Nephron progenitor cell (in vitro differentiated cells): ENCODE measurements around the gene PROB1.

Experiments used
- DNase-seq: peaks from one replicate; pipeline ENCODE4 v3.0.0; 2021
- H3K27ac Mint-ChIP-seq: 2 replicates; pipeline ENCODE4 v1.8.0; 2021; ENCODE audit warnings: mild to moderate bottlenecking, moderate library complexity, mixed read lengths
- H3K27me3 Mint-ChIP-seq: 2 replicates; pipeline ENCODE4 v1.8.0; 2021; ENCODE audit warnings: mild to moderate bottlenecking, low read depth, mixed read lengths; ENCODE audit not compliant: poor library complexity
- H3K36me3 Mint-ChIP-seq: 2 replicates; pipeline ENCODE4 v1.8.0; 2021; ENCODE audit warnings: low read depth, mixed read lengths
- H3K4me1 Mint-ChIP-seq: 2 replicates; pipeline ENCODE4 v1.8.0; 2021; ENCODE audit warnings: mixed read lengths
- H3K4me3 Mint-ChIP-seq: 2 replicates; pipeline ENCODE4 v1.8.0; 2021; ENCODE audit warnings: mild to moderate bottlenecking, moderate library complexity, mixed read lengths
- H3K9me3 Mint-ChIP-seq: 2 replicates; pipeline ENCODE4 v1.8.0; 2021; ENCODE audit warnings: mild to moderate bottlenecking, moderate library complexity, mixed read lengths
- TF ChIP-seq, protein P1 (sequence below): fragments of 200-600 bp; sonication (generic); IDR thresholded peaks from 2 replicates; pipeline ENCODE4 v1.5.0; 2021; ENCODE audit warnings: antibody characterized with exemption

Gene PROB1

DNA sequence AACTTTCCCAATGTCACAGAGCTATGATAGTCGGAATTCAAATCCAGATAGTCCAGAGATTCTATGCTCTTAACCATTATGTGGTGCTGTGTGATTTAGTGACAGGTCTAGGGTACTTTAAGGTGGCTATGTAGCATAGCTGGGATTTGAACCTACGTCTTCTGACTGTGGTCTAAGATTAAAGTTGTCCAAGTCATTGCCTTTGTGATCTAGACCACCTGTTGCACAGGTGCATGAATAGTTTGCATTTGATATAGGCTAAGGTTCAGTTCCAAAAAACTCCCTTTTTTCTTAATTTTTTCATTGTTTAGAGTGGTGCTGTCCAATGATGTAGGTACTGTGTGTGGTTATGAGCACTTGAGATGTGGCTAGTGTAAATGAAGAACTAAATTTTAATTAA is 50.7 kb downstream of the PROB1 start:
- H3K27ac Mint-ChIP-seq, result no peak overlapping the region
- H3K27me3 Mint-ChIP-seq, result peaks cover 12% of the 10 kb centered on the region
- H3K4me1 Mint-ChIP-seq, result peaks cover 37% of the 10 kb centered on the region
- TF ChIP-seq, protein P1, sequence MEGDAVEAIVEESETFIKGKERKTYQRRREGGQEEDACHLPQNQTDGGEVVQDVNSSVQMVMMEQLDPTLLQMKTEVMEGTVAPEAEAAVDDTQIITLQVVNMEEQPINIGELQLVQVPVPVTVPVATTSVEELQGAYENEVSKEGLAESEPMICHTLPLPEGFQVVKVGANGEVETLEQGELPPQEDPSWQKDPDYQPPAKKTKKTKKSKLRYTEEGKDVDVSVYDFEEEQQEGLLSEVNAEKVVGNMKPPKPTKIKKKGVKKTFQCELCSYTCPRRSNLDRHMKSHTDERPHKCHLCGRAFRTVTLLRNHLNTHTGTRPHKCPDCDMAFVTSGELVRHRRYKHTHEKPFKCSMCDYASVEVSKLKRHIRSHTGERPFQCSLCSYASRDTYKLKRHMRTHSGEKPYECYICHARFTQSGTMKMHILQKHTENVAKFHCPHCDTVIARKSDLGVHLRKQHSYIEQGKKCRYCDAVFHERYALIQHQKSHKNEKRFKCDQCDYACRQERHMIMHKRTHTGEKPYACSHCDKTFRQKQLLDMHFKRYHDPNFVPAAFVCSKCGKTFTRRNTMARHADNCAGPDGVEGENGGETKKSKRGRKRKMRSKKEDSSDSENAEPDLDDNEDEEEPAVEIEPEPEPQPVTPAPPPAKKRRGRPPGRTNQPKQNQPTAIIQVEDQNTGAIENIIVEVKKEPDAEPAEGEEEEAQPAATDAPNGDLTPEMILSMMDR, result no peak
- no peak for DNase-seq
- H3K4me3 Mint-ChIP-seq, result peak overlapping the region; percentile 91
- H3K9me3 Mint-ChIP-seq, result peaks cover 24% of the 10 kb centered on the region
- H3K36me3 Mint-ChIP-seq, result peaks cover 57% of the 10 kb centered on the region

DNA sequence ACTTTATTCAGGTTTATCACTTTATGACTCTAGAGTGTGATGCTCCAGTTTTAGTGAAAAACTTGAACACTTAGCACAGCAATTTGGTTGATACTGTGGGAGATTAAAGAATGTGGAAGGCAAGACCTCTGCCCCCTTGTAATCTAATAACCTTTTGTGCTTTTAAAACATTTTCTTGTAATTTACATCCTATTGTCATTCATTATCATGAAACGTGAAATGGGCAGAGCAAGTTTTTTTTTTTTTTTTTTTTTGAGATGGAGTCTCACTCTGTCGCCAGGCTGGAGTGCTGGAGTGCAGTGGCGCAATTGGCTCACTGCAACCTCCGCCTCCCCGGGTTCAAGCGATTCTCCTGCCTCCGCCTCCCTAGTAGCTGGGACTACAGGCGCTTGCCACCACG is 51.4 kb downstream of the PROB1 start:
- peaks cover 50% of the 10 kb centered on the region for H3K36me3 Mint-ChIP-seq
- H3K9me3 Mint-ChIP-seq, result peaks cover 24% of the 10 kb centered on the region
- peaks cover 12% of the 10 kb centered on the region for H3K27me3 Mint-ChIP-seq
- no peak overlapping the region for H3K27ac Mint-ChIP-seq
- peak overlapping the region; percentile 91 for H3K4me3 Mint-ChIP-seq
- TF ChIP-seq, protein P1, result no peak
- no peak for DNase-seq
- peaks cover 33% of the 10 kb centered on the region for H3K4me1 Mint-ChIP-seq

DNA sequence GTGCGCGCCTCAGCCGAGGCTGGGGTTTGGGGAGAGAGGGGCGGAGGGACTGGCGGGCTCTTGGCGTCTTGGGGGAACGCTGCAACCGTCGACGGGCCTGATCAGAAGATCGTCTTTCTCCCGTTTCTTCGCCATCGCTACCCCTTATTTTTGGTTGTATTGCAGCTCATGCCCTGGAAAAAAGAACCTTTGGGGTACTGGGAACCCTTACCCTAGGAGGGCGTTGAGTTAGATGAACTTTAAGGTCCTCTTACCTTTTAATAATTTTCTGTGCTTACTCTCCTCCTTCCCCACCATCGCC is 52.5 kb downstream of the PROB1 start:
- H3K36me3 Mint-ChIP-seq, result peaks cover 44% of the 10 kb centered on the region
- no peak for DNase-seq
- H3K4me1 Mint-ChIP-seq, result peaks cover 33% of the 10 kb centered on the region
- H3K9me3 Mint-ChIP-seq, result peaks cover 24% of the 10 kb centered on the region
- peak overlapping the region; percentile 99 for H3K27ac Mint-ChIP-seq
- H3K4me3 Mint-ChIP-seq, result peak overlapping the region; percentile 91
- TF ChIP-seq, protein P1, result no peak
- peaks cover 12% of the 10 kb centered on the region for H3K27me3 Mint-ChIP-seq

DNA sequence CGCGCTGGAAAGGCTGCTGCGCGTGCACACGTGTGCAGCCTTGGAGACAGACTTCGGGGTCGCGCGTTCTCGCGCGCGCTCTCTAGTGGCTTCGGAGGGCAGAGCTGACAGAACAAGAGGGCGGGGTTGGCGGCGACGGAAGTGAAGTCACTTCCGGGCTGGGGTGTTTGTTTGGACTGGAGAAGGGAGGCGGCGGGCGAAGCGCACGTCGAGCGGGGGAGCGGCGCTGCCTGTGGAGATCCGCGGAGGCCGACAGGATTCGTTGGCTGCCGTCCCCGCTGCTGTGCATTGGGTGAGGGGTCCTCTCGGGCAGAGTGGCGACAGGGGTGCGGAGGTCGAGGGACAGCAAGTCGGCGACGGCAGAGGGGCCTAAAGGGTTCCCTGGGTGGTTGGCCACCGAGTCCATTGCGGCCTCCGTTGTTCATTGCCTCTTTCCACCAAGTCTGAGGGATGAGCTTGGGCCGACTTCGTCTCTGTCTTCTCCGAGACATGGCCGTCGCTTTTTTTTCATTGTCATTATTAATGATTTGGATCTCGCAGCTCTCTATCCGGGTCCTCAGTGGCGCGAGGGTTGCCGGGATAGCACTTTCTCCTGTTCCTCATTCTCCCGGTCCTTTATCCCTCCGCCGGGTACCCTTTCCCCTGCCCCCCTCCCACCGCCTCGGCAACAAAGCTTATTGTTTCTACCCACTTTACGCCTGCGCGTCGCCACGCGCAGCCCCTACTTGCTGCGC is 53.0 kb downstream of the PROB1 start, which contains the start of gene PAIP2:
Gene PAIP2, plus strand, starts transcription at position 166 of the 734 bp plus-strand sequence. CDS start 21,931 bp downstream, outside the sequence.
- TF ChIP-seq, protein P1, result peak; percentile 48

DNA sequence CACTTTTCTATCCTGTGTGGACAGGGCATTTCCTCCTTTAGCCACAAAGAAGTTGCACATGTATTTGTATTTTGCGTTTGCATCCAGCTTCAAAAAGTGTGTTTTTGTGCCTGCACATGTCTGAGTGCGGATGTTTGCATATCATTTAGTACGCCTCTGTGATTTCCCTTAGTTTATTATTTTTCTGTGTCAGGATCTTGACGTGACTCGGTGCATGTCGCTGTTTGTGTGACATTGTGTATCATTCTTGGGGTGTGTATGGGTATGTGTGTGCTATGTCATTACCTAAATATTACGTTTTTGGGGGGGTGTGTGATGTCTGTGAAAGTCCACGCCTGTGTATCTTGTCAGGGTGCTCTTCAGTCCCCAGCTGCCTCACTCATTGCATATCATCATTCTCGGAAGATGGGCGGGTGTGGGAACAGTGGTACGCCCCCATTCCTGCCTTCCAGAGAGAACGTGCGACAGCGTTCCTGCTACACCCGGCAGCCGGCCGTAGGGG is 53.7 kb downstream of the PROB1 start:
- peak overlapping the region; percentile 99 for H3K27ac Mint-ChIP-seq
- H3K4me3 Mint-ChIP-seq, result peak overlapping the region; percentile 91
- H3K9me3 Mint-ChIP-seq, result peaks cover 21% of the 10 kb centered on the region
- TF ChIP-seq, protein P1, result no peak
- peaks cover 33% of the 10 kb centered on the region for H3K4me1 Mint-ChIP-seq
- no peak for DNase-seq
- peaks cover 12% of the 10 kb centered on the region for H3K27me3 Mint-ChIP-seq
- H3K36me3 Mint-ChIP-seq, result peaks cover 33% of the 10 kb centered on the region

More for the DNA sequence above, 53.0 kb downstream of the PROB1 start, which contains the start of gene PAIP2:
- Mint-ChIP-seq H3K4me3 (peak within 1 kb of the TSS; percentile 91), H3K36me3 (peaks cover 39% of the 10 kb centered on the region), H3K4me1 (peaks cover 33% of the 10 kb centered on the region), H3K9me3 (peaks cover 23% of the 10 kb centered on the region), H3K27me3 (peaks cover 12% of the 10 kb centered on the region), H3K27ac (peak within 1 kb of the TSS; percentile 99)
- peak; percentile 99 for DNase-seq
